Upper lobe of left lung (tissue), 6 donors: ENCODE results near the gene ERICH3. TPM values are rescaled to one million over a fixed set of nuclear protein-coding genes. Genes with fewer than 3 reads are reported as not detected.

Source experiments
- ATAC-seq, 2 donors: fragments of 200-7000 bp; cut with Tn5 transposase; one replicate each; pipeline ENCODE4 v1.9.1; 2022; ENCODE audit warnings: mild to moderate bottlenecking in 2 of 2, moderate library complexity in 2 of 2; ENCODE audit not compliant: low FRiP score in 2 of 2
- DNase-seq, 2 donors: peaks; one replicate each; pipeline ENCODE4 v3.0.0-alpha.2; 2019 to 2020
- H3K27ac ChIP-seq, 4 donors: fragments of 200-600 bp; sonication (generic); one replicate each; pipeline ENCODE4 v1.5.1; 2016 to 2019
- H3K27me3 ChIP-seq, 4 donors: fragments of 200-600 bp; sonication (generic); one replicate each; pipeline ENCODE4 v1.5.1; 2017 to 2019
- H3K36me3 ChIP-seq, 4 donors: fragments of 200-600 bp; sonication (generic); one replicate each; pipeline ENCODE4 v1.5.1; 2016 to 2019
- H3K4me1 ChIP-seq, 4 donors: fragments of 200-600 bp; sonication (generic); one replicate each; pipeline ENCODE4 v1.5.1; 2018 to 2019
- H3K4me3 ChIP-seq, 4 donors: fragments of 200-600 bp; sonication (generic); one replicate each; pipeline ENCODE4 v1.5.1; 2017 to 2019; ENCODE audit warnings: mild to moderate bottlenecking in 2 of 4, moderate library complexity in 1 of 4
- H3K9me3 ChIP-seq, 4 donors: fragments of 200-600 bp; sonication (generic); one replicate each; pipeline ENCODE4 v1.5.1; 2018 to 2019
- CTCF ChIP-seq, 6 experiments: fragments of 450-650 bp in 4 of 6; fragments of 200-600 bp in 2 of 6; sonication (generic) in 2 of 6; IDR thresholded peaks; one replicate each; pipeline ENCODE4 v1.5.1; 2016 to 2019; ENCODE audit warnings: antibody characterized with exemption in 6 of 6
- EP300 ChIP-seq, 4 donors: sonication (generic); formaldehyde crosslinking; IDR thresholded peaks; one replicate each; pipeline ENCODE4 v1.5.1; 2017; ENCODE audit warnings: antibody characterized with exemption in 4 of 4, control low read depth in 2 of 4
- POLR2A ChIP-seq, 4 donors: fragments of 450-650 bp; IDR thresholded peaks; one replicate each; pipeline ENCODE4 v1.5.1; 2016 to 2017; ENCODE audit warnings: antibody characterized with exemption in 4 of 4, mild to moderate bottlenecking in 2 of 4
- POLR2AphosphoS5 ChIP-seq, 2 donors: sonication (generic); formaldehyde crosslinking; IDR thresholded peaks; one replicate each; pipeline ENCODE4 v1.5.1; 2017; ENCODE audit warnings: antibody characterized with exemption in 2 of 2
- WGBS, 2 donors: methylation state at CpG; one replicate each; pipeline ENCODE4 v1.1.5; 2017 to 2018; 5-methylcytosine and 5-hydroxymethylcytosine counted together
- total RNA-seq, 6 donors: library from RNA; depleted of rRNA in 4 of 6; stranded (reverse); fragments of >200 nt in 4 of 6; gene quantifications; one replicate each; pipeline versions ENCODE4 v1.1.0 to v1.2.1, GENCODE V29; 2016 to 2021
- donor health status: DM: no; HTN: no; CAD: no; lungs with moderate emphysema.
- donor health status: DM: no; HTN: yes; CAD: no; lungs with severe emphysema.

Gene ERICH3
- total RNA-seq, 6 donors from 2014 or later: 0.23 to 37.5 (median 3.7) TPM

GRCh38 chr1:74699331-74699730 is 25.7 kb upstream of the ERICH3 start:
- peaks cover 0 to 25% (median under 1%) of the 10 kb centered on the region in 4 donors for H3K36me3 ChIP-seq
- no peak overlapping the region for H3K27ac ChIP-seq
- no peaks in the 10 kb centered on the region for H3K4me1 ChIP-seq
- TF ChIP-seq CTCF (IDR thresholded peaks at IDR 0.05) (no peak), EP300 (IDR thresholded peaks at IDR 0.05) (no peak), POLR2AphosphoS5 (IDR thresholded peaks at IDR 0.05) (no peak), POLR2A (IDR thresholded peaks at IDR 0.05) (no peak)
- no peaks in the 10 kb centered on the region for H3K9me3 ChIP-seq
- ATAC-seq: no peak
- no peaks in the 10 kb centered on the region for H3K27me3 ChIP-seq
- no peak overlapping the region for H3K4me3 ChIP-seq
- no peak for DNase-seq

- Histone ChIP-seq H3K4me3 (no peak overlapping the region), H3K27ac (no peak overlapping the region), H3K27me3 (no peaks in the 10 kb centered on the region), H3K4me1 (no peaks in the 10 kb centered on the region), H3K9me3 (no peaks in the 10 kb centered on the region), H3K36me3 (peaks cover 0 to 13% (median 0%) of the 10 kb centered on the region in 4 donors)
- no peak for ATAC-seq
- WGBS, 2 donors: 63 to 69% methylated on average over 2 of the region's 2 CpGs
- DNase-seq: no peak
- TF ChIP-seq POLR2A (IDR thresholded peaks at IDR 0.05): no peak
- TF ChIP-seq CTCF (IDR thresholded peaks at IDR 0.05): no peak
- TF ChIP-seq EP300 (IDR thresholded peaks at IDR 0.05): no peak
- no peak for TF ChIP-seq POLR2AphosphoS5 (IDR thresholded peaks at IDR 0.05)
These were observed 24.2 kb upstream of the ERICH3 start for GRCh38 chr1:74697832-74698231.

- WGBS, 2 donors: 69 to 73% methylated on average over 2 of the region's 2 CpGs
- Histone ChIP-seq H3K4me3 (no peak overlapping the region), H3K27ac (no peak overlapping the region), H3K27me3 (no peaks in the 10 kb centered on the region), H3K36me3 (no peaks in the 10 kb centered on the region), H3K9me3 (no peaks in the 10 kb centered on the region), H3K4me1 (peaks cover 0 to 4% (median 0%) of the 10 kb centered on the region in 4 donors)
- no peak for DNase-seq
- no peak for ATAC-seq
- no peak for TF ChIP-seq POLR2A (IDR thresholded peaks at IDR 0.05)
- no peak for TF ChIP-seq POLR2AphosphoS5 (IDR thresholded peaks at IDR 0.05)
- TF ChIP-seq CTCF (IDR thresholded peaks at IDR 0.05): no peak
- TF ChIP-seq EP300 (IDR thresholded peaks at IDR 0.05): no peak
These were observed 19.9 kb upstream of the ERICH3 start for GRCh38 chr1:74693473-74693872.

- TF ChIP-seq EP300 (IDR thresholded peaks at IDR 0.05) (no peak), POLR2AphosphoS5 (IDR thresholded peaks at IDR 0.05) (no peak), CTCF (IDR thresholded peaks at IDR 0.05) (no peak), POLR2A (IDR thresholded peaks at IDR 0.05) (no peak)
- Histone ChIP-seq H3K27me3 (no peaks in the 10 kb centered on the region), H3K4me1 (peaks cover 0 to 4% (median 0%) of the 10 kb centered on the region in 4 donors), H3K27ac (no peak overlapping the region), H3K9me3 (no peaks in the 10 kb centered on the region), H3K4me3 (no peak overlapping the region), H3K36me3 (no peaks in the 10 kb centered on the region)
- 58 to 68% methylated on average over 4 of the region's 4 CpGs for WGBS, 2 donors
- ATAC-seq: no peak
- DNase-seq: no peak
These were observed 17.3 kb upstream of the ERICH3 start for GRCh38 chr1:74690909-74691308.

- Histone ChIP-seq H3K4me1 (peaks cover 0 to 4% (median 0%) of the 10 kb centered on the region in 4 donors), H3K9me3 (no peaks in the 10 kb centered on the region), H3K36me3 (no peaks in the 10 kb centered on the region), H3K4me3 (no peak overlapping the region), H3K27me3 (no peaks in the 10 kb centered on the region), H3K27ac (no peak overlapping the region)
- 2 to 37% methylated on average over 2 of the region's 2 CpGs for WGBS, 2 donors
- ATAC-seq (no peak), DNase-seq (no peak)
- TF ChIP-seq POLR2AphosphoS5 (IDR thresholded peaks at IDR 0.05) (no peak), CTCF (IDR thresholded peaks at IDR 0.05) (no peak), EP300 (IDR thresholded peaks at IDR 0.05) (no peak), POLR2A (IDR thresholded peaks at IDR 0.05) (no peak)
These were observed 16.7 kb upstream of the ERICH3 start for GRCh38 chr1:74690364-74690696.
